IPS DF 6.9 (cell line): Measurements from ENCODE around the gene PARPBP.
"Not testable (repeated sequence)": the region's sequence is repeated elsewhere in the genome, so short reads cannot be mapped to it uniquely, and the experiment has no call there.

Experiments used
- DNase-seq: peaks from one replicate; pipeline ENCODE4 v3.0.0-alpha.2; 2013; ENCODE audit warnings: low read depth, low spot score
- H3K27ac ChIP-seq: one replicate; pipeline ENCODE4 v1.5.1; 2013; ENCODE audit warnings: low read length, control low read depth
- H3K27me3 ChIP-seq: 2 replicates; pipeline ENCODE4 v1.6.1; 2013; ENCODE audit warnings: mild to moderate bottlenecking, low read length; ENCODE audit not compliant: control insufficient read depth, insufficient read depth
- H3K36me3 ChIP-seq: 2 replicates; pipeline ENCODE4 v1.6.1; 2013; ENCODE audit warnings: low read length; ENCODE audit not compliant: control insufficient read depth, insufficient read depth
- H3K4me1 ChIP-seq: 2 replicates; pipeline ENCODE4 v1.6.1; 2013; ENCODE audit warnings: low read length; ENCODE audit not compliant: control insufficient read depth, insufficient read depth
- H3K4me3 ChIP-seq: 2 replicates; pipeline ENCODE4 v1.5.1; 2013; ENCODE audit warnings: mild to moderate bottlenecking, low read length
- H3K9me3 ChIP-seq: 2 replicates; pipeline ENCODE4 v1.6.1; 2013; ENCODE audit warnings: low read length, inconsistent platforms; ENCODE audit not compliant: control insufficient read depth, insufficient read depth
- WGBS: extraction: QIAGEN DNeasy Blood & Tissue Kit; methylation state at CpG from one replicate; pipeline ENCODE4 v1.1.7; 2013; ENCODE audit warnings: mixed read lengths, missing lambda C conversion rate; ENCODE audit not compliant: insufficient read length, insufficient coverage; 5-methylcytosine and 5-hydroxymethylcytosine counted together

Gene PARPBP

DNA sequence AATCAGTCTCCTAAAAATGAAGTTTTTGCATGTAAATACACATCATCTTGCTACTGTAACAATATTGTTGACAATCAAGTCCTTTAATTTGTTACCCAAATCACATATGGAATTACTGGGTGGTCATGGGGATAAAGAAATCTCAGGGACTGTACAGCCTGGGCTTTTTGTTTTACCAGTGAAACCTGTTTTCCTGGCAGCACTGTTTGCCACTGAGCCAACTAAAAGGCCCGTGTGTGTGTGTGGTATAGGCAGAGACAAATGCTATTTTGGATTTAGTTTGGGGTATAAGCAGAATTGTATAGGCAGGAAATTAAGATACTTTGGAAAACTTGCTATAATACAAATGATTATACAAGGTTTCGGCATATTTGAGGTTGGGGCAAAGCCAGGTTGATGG lies 5.8 kb upstream of the PARPBP start:
- H3K27me3 ChIP-seq: no peaks in the 10 kb centered on the region
- H3K4me1 ChIP-seq: no peaks in the 10 kb centered on the region
- H3K9me3 ChIP-seq: no peaks in the 10 kb centered on the region
- no CpG with 5 or more reads among the region's 2 CpGs for WGBS
- H3K36me3 ChIP-seq: no peaks in the 10 kb centered on the region; the same call in 1 of the 2 replicates
- no peak for DNase-seq
- H3K27ac ChIP-seq: no peak overlapping the region
- H3K4me3 ChIP-seq: no peak overlapping the region

DNA sequence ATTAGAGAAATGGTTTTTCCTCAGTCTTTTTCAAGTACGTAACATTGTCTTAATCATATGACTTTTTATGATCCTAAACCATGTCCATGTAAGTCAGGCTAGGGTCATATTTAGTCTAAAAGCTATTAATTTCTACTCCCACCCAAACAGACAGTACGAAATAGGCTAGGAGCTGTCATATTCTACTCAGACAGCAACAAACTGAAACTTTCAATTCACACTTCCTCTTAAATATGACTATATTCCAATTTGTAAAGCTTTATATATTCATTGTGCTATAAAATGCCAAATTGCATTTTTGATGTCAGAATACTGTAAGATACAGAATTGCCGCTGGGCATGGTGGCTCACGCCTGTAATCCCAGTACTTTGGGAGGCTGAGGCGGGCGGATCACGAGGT lies 3.6 kb upstream of the PARPBP start:
- Histone ChIP-seq H3K4me3 (no peak overlapping the region), H3K27ac (no peak overlapping the region), H3K9me3 (no peaks in the 10 kb centered on the region), H3K4me1 (no peaks in the 10 kb centered on the region), H3K36me3 (no peaks in the 10 kb centered on the region; the same call in 1 of the 2 replicates), H3K27me3 (no peaks in the 10 kb centered on the region)
- no CpG with 5 or more reads among the region's 7 CpGs for WGBS
- DNase-seq: no peak

DNA sequence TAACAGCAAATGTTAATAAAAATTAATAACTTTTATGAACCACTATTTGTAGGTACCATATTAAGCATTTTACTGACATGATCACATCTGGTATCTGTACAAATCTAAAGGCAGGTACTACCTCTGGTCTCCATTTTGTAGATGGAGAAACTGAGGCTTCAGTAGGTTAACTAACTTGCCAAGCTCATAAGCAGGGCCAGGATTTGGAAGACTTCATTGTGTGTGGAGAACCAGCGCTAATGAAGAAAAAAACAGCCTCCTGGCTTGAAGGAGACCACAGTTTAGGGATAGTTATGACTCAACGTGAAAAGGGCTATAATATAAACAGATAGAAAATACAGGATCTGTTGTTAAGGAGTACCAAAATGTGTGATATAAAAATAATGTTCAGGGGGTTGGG lies 1.1 kb upstream of the PARPBP start:
- Histone ChIP-seq H3K27ac (no peak overlapping the region), H3K4me3 (no peak overlapping the region; the same call in 1 of the 2 replicates), H3K36me3 (no peaks in the 10 kb centered on the region; the same call in 1 of the 2 replicates), H3K27me3 (no peaks in the 10 kb centered on the region), H3K9me3 (no peaks in the 10 kb centered on the region), H3K4me1 (no peaks in the 10 kb centered on the region)
- no CpG with 5 or more reads among the region's 2 CpGs for WGBS
- no peak for DNase-seq

DNA sequence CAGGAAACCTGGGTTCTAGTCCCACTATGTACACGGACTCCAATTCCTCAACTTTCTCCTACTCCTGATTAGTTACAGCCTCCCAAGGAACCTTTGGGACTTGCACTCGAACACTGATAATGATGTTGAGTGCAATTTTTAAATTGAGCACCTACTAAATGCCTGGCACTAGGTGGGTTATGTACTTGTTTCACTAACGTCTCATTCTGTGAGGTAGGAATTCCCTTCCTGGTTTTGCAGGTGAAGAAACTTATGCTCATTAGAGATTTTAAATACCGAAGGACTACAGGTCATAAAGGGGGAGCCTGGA lies 536 bp downstream of the PARPBP start:
- Histone ChIP-seq H3K27me3 (no peaks in the 10 kb centered on the region), H3K4me3 (peak overlapping the region; percentile 44; the same call in 1 of the 2 replicates), H3K27ac (no peak overlapping the region), H3K4me1 (no peaks in the 10 kb centered on the region), H3K36me3 (no peaks in the 10 kb centered on the region; the same call in 1 of the 2 replicates), H3K9me3 (no peaks in the 10 kb centered on the region)
- no CpG with 5 or more reads among the region's 4 CpGs for WGBS
- DNase-seq: no peak

DNA sequence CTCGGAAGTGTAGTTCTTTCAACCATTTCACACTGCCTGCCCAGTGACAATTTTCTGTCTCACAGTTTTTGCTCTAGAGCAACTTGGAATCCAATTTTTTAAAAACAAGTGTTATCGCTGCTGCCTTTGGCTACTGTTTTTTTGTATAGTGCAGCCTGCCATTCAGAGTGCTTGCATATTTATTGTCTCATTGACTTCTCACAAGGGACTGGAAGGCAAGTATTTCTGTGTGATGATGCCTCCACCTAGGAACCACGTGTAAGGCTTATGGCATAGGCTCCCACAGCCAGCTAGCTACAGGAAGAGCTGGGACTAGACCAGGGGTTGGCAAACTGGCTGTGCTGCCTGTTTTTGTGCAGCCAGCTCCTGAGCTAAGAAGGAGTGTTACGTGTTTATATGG lies 903 bp downstream of the PARPBP start:
- H3K27me3 ChIP-seq: no peaks in the 10 kb centered on the region
- no peaks in the 10 kb centered on the region for H3K4me1 ChIP-seq
- 100% methylated on average over 1 of the region's 4 CpGs for WGBS
- H3K9me3 ChIP-seq: no peaks in the 10 kb centered on the region
- H3K4me3 ChIP-seq: peak overlapping the region; percentile 44; the same call in 1 of the 2 replicates
- no peak for DNase-seq
- H3K36me3 ChIP-seq: no peaks in the 10 kb centered on the region; the same call in 1 of the 2 replicates
- no peak overlapping the region for H3K27ac ChIP-seq

DNA sequence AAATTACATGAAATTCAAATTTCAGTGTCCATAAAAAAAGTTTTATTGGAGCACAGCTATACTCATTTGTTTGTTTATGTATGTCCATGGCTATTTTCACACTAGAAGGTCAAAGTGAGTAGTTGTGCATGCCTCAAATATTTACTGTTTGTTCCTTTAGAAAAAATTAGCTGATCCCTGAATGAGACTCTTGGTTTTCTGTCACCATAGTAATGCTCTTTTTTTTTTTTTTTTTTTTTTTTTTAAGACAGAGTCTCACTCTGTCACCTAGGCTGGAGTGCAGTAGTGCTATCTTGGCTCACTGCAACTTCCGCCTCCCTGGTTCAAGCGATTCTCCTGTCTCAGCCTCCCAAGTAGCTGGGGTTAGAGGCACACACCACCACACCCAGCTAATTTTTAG lies 1.3 kb downstream of the PARPBP start:
- not testable (repeated sequence) for H3K36me3 ChIP-seq, H3K27ac ChIP-seq, H3K27me3 ChIP-seq, DNase-seq, H3K9me3 ChIP-seq, H3K4me3 ChIP-seq, H3K4me1 ChIP-seq
- WGBS: no CpG with 5 or more reads among the region's 2 CpGs

DNA sequence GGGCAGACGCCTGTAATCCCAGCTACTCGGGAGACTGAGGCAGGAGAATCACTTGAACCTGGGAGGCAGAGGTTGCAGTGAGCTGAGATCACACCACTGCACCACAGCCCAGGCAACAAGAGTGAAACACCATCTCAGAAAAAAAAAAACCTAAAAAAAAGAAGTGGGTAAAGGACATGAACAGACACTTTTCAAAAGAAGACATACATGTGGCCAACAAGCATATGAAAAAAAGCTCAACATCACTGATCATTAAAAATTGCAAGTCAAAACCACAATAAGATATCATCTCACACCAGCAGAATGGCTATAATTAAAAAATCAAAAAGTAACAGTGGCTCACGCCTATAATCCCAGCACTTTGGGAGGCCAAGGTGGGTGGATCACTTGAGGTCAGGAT lies 10.7 kb downstream of the PARPBP start:
- not testable (repeated sequence) for H3K27ac ChIP-seq, DNase-seq, H3K27me3 ChIP-seq, H3K4me1 ChIP-seq, H3K4me3 ChIP-seq, H3K9me3 ChIP-seq, H3K36me3 ChIP-seq
- no CpG with 5 or more reads among the region's 3 CpGs for WGBS

DNA sequence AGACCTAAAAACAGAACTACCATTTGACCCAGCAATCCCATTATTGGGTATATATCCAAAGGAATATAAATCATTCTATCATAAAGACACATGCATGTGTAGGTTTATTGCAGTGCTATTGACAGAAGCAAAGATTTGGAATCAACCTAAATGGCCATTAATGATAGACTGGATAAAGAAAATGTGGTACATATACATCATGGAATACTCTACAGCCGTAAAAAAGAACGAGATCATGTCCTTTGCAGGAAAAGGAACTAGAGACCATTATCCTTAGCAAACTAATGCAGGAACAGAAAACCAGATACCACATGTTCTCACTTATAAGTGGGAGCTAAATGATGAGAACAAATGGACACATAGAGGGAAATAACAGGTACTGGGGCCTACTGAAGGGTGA lies 11.5 kb downstream of the PARPBP start:
- H3K4me3 ChIP-seq, H3K36me3 ChIP-seq, DNase-seq, H3K27ac ChIP-seq, H3K27me3 ChIP-seq, H3K9me3 ChIP-seq, H3K4me1 ChIP-seq: not testable (repeated sequence)
- WGBS: no CpG with 5 or more reads among the region's 2 CpGs

DNA sequence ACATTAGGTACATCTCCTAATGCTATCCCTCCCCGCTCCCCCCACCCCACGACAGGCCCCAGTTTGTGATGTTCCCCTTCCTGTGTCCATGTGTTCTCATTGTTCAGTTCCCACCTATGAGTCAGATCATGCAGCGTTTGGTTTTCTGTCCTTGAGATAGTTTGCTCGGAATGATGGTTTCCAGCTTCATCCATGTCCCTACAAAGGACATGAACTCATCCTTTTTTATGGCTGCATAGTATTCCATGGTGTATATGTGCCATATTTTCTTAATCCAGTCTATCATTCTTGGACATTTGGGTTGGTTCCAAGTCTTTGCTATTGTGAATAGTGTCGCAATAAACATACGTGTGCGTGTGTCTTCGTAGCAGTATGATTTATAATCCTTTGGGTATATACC lies 17.6 kb downstream of the PARPBP start:
- not testable (repeated sequence) for H3K4me1 ChIP-seq, H3K27ac ChIP-seq, H3K27me3 ChIP-seq, H3K9me3 ChIP-seq, H3K4me3 ChIP-seq, DNase-seq, H3K36me3 ChIP-seq
- no CpG with 5 or more reads among the region's 8 CpGs for WGBS

DNA sequence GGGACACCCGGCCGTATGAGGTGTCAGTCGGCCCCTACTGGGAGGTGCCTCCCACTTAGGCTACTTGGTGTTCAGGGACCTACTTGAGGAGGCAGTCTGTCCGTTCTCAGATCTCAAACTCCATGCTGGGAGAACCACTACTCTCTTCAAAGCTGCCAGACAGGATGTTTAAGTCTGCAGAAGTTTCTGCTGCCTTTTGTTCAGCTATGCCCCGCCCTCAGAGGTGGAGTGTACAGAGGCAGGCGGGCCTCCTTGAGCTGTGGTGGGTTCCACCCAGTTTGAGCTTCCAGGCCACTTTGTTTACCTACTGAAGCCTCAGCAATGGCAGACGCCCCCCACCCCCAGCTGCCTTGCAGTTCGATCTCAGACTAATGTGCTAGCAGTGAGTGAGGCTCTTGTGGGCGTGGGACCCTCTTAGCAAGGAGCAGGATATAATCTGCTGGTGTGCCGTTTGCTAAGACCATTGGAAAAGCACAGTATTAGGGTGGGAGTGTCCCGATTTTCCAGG lies 22.9 kb downstream of the PARPBP start:
- not testable (repeated sequence) for DNase-seq, H3K4me1 ChIP-seq, H3K27ac ChIP-seq, H3K9me3 ChIP-seq, H3K4me3 ChIP-seq, H3K27me3 ChIP-seq, H3K36me3 ChIP-seq
- no CpG with 5 or more reads among the region's 11 CpGs for WGBS

DNA sequence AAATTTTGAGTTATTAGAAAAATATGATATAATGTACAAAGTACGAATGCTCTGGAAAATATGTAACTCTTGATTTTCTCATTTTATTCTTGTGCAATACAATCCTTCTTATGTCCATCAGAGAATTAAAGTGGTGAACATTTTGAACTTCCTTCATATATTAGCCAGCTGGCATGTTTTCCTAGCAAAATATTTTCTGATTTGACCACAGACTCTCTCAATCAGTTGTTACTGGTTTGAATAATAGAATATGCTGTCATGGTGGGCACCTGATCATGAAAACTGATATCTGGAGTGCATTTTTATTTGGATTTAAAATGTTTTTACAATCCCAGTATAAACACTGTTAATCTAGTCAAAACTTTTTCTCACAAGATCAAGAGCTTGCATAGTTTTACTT lies 24.2 kb downstream of the PARPBP start:
- H3K9me3 ChIP-seq: no peaks in the 10 kb centered on the region
- H3K27me3 ChIP-seq: no peaks in the 10 kb centered on the region
- no peak for DNase-seq
- H3K36me3 ChIP-seq: no peaks in the 10 kb centered on the region
- no peak overlapping the region for H3K27ac ChIP-seq
- 100% methylated on average over 1 of the region's 1 CpG for WGBS
- no peaks in the 10 kb centered on the region for H3K4me1 ChIP-seq
- H3K4me3 ChIP-seq: no peak overlapping the region
